ENCODE measurements around the gene KIF26B. TPM values are rescaled to one million over a fixed set of nuclear protein-coding genes. Genes with fewer than 3 reads are reported as not detected.

The KIF26B gene
- total RNA-seq, 1 donor from 2014 or later, result 0.49 TPM

DNA sequence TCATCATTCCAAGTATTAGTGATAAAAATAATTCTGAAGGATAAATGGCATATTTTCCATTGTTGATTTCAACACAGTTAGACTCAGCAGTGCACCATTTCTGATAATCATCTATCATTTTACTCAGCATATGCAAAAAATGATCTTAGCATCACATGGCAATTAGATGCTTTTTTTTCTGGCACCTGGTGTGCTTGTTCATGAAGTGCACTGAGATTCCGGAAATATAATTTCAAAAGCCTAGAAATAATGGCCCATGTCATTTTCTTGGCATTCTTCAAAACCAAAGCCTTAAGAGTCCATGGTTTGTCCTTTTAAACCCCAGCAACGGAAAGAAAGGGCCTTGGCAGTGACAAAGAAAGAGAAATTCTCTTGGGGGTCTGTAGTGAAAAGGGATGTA lies 278.8 kb downstream of the KIF26B start:
- Histone ChIP-seq H3K27me3 (no peaks in the 10 kb centered on the region), H3K4me3 (no peak overlapping the region), H3K9me3 (no peaks in the 10 kb centered on the region), H3K27ac (no peak overlapping the region), H3K4me1 (no peaks in the 10 kb centered on the region), H3K36me3 (no peaks in the 10 kb centered on the region)
- TF ChIP-seq POLR2A (IDR thresholded peaks at IDR 0.05) (no peak), POLR2AphosphoS5 (IDR thresholded peaks at IDR 0.05; ENCODE audit: insufficient read depth in 1 of 2, low read depth in 1 of 2) (no peak)
- TF ChIP-seq, protein P1, sequence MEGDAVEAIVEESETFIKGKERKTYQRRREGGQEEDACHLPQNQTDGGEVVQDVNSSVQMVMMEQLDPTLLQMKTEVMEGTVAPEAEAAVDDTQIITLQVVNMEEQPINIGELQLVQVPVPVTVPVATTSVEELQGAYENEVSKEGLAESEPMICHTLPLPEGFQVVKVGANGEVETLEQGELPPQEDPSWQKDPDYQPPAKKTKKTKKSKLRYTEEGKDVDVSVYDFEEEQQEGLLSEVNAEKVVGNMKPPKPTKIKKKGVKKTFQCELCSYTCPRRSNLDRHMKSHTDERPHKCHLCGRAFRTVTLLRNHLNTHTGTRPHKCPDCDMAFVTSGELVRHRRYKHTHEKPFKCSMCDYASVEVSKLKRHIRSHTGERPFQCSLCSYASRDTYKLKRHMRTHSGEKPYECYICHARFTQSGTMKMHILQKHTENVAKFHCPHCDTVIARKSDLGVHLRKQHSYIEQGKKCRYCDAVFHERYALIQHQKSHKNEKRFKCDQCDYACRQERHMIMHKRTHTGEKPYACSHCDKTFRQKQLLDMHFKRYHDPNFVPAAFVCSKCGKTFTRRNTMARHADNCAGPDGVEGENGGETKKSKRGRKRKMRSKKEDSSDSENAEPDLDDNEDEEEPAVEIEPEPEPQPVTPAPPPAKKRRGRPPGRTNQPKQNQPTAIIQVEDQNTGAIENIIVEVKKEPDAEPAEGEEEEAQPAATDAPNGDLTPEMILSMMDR (IDR thresholded peaks at IDR 0.05), result no peak
- DNase-seq (ENCODE audit: extremely low spot score in 2 of 2), result no peak
- intact Hi-C loops (cut with DNase I), result no loop called here

DNA sequence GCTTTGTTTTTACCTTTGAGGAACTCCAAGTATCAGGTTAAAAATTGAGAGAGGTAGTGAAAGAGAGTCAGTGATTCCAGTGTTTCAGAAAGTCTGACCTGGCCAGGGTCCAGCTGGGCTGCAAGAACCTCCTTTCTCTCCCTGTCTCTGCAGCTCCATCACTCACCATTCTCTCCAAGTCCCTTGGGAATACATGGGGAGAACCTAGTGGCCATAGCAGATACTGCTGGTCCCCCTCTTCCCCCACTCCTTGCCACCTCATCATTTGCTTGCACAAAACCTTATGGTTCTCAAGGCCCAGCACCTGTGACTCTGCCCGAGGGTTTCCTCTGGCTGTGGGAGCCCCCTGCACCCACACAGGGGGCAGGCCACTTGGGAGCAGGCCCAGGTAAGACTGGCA lies 279.5 kb downstream of the KIF26B start:
- Histone ChIP-seq H3K9me3 (no peaks in the 10 kb centered on the region), H3K27ac (no peak overlapping the region), H3K36me3 (no peaks in the 10 kb centered on the region), H3K4me3 (no peak overlapping the region), H3K27me3 (no peaks in the 10 kb centered on the region), H3K4me1 (no peaks in the 10 kb centered on the region)
- intact Hi-C loops (cut with DNase I), result no loop called here
- TF ChIP-seq, protein P1 (IDR thresholded peaks at IDR 0.05), result no peak
- TF ChIP-seq POLR2AphosphoS5 (IDR thresholded peaks at IDR 0.05; ENCODE audit: insufficient read depth in 1 of 2, low read depth in 1 of 2) (no peak), POLR2A (IDR thresholded peaks at IDR 0.05) (no peak)
- DNase-seq (ENCODE audit: extremely low spot score in 2 of 2), result no peak

DNA sequence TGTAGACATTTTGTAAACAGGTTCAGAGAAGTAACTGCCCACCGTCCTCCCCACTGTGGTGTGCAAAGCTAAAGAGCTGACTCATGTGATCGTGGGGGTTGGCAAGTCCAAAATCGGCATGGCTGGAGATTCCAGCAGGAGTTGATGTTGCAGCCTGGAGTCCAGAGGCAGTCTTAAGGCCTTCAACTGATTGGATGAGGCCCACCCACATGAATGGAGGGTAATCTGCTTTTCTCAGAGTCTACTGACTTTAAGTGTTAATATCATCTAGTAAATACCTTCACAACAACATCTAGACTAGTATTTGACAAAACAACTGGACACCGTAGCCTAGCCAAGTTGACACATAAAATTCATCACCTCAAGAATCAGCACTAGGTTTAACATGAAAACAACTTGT lies 281.6 kb downstream of the KIF26B start:
- DNase-seq (ENCODE audit: extremely low spot score in 2 of 2), result no peak
- intact Hi-C loops (cut with DNase I), result no loop called here
- Histone ChIP-seq H3K4me1 (peaks cover 2% of the 10 kb centered on the region), H3K9me3 (no peaks in the 10 kb centered on the region), H3K4me3 (no peak overlapping the region), H3K36me3 (no peaks in the 10 kb centered on the region), H3K27me3 (no peaks in the 10 kb centered on the region), H3K27ac (no peak overlapping the region)
- TF ChIP-seq POLR2A (IDR thresholded peaks at IDR 0.05) (no peak), POLR2AphosphoS5 (IDR thresholded peaks at IDR 0.05; ENCODE audit: insufficient read depth in 1 of 2, low read depth in 1 of 2) (no peak)
- TF ChIP-seq, protein P1 (IDR thresholded peaks at IDR 0.05), result no peak

DNA sequence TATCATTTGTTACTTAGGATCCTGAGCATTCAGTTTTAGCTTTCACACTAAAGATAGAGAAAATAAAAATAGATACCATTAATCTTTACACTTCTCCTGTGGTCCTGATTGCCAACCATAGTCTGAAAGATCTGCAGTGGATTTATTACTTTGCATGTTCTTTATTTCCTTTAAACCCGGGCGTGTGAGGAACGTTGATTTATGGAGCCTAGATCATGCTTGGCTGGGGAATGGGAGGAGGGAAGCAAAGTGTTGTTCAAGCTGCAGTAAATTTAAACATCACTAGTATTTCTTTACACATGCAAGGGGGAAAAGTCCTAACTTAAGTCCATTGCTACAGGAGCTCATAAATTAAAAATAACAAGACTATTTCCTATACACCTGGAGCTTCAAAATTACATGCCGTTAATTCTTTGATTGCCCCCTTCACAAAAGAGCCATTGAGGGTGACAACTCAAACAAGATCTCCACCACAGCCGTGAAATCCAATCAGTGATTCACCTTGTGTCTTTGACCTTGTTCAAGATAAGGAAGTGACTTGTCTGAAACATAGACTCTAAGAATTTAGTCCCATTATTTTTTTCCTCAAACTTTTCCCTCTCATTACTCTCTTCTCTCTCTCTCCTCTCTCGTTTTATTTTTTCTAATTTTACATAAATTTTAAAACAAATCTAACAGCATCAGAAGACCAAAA lies 282.7 kb downstream of the KIF26B start:
- intact Hi-C loops (cut with DNase I), result no loop called here
- Histone ChIP-seq H3K9me3 (no peaks in the 10 kb centered on the region), H3K4me1 (peaks cover 8% of the 10 kb centered on the region), H3K27ac (no peak overlapping the region), H3K4me3 (no peak overlapping the region), H3K36me3 (no peaks in the 10 kb centered on the region), H3K27me3 (no peaks in the 10 kb centered on the region)
- no peak for DNase-seq (ENCODE audit: extremely low spot score in 2 of 2)
- TF ChIP-seq, protein P1 (IDR thresholded peaks at IDR 0.05), result no peak
- TF ChIP-seq POLR2A (IDR thresholded peaks at IDR 0.05), result no peak
- no peak for TF ChIP-seq POLR2AphosphoS5 (IDR thresholded peaks at IDR 0.05; ENCODE audit: insufficient read depth in 1 of 2, low read depth in 1 of 2)

DNA sequence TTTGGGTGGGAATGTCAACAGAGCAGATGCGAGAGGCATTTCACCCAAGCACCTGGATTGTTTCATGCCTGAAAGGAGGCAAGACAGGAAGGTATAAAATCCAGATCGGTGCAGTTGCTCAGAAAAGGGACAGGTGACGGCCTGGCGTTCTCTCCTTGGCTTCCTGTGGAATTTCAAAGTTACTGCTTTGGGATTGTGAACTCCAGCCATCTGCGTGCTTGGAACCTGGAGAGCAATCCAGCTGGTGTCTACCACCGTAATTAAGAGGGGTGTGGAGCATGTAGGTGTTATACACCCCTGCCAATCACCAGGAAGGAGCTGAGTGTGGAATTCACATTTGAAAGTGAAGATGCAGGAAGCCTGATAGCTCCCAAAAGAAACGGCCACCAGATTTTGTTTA lies 286.1 kb downstream of the KIF26B start:
- Histone ChIP-seq H3K36me3 (no peaks in the 10 kb centered on the region), H3K27ac (no peak overlapping the region), H3K4me1 (peaks cover 8% of the 10 kb centered on the region), H3K27me3 (no peaks in the 10 kb centered on the region), H3K9me3 (no peaks in the 10 kb centered on the region), H3K4me3 (no peak overlapping the region)
- no peak for DNase-seq (ENCODE audit: extremely low spot score in 2 of 2)
- intact Hi-C loops (cut with DNase I), result no loop called here
- TF ChIP-seq, protein P1 (IDR thresholded peaks at IDR 0.05), result no peak
- TF ChIP-seq POLR2A (IDR thresholded peaks at IDR 0.05), result no peak
- no peak for TF ChIP-seq POLR2AphosphoS5 (IDR thresholded peaks at IDR 0.05; ENCODE audit: insufficient read depth in 1 of 2, low read depth in 1 of 2)
